ENCODE results near the gene MAP2K7. TPM values are rescaled to one million over a fixed set of nuclear protein-coding genes. Genes with fewer than 3 reads are reported as not detected.

The MAP2K7 gene
- total and polyA plus RNA-seq, 2 of the 4 experiments (the other 2 are of a cell fraction) = 4.1 to 15.6 TPM

- H4K5ac ChIP-seq (ENCODE audit: low read depth, low read length) = no peak overlapping the region
- no peak overlapping the region for H2AK5ac ChIP-seq (ENCODE audit: low read depth, low read length)
- DNase-seq (peak; percentile 33), ATAC-seq (ENCODE audit: low read depth) (no peak)
- no peak overlapping the region for H4K91ac ChIP-seq (ENCODE audit: insufficient read depth, low read depth, low read length)
- H2BK120ac ChIP-seq (ENCODE audit: low read depth, low read length) = no peak overlapping the region
- ChIA-PET POLR2A (ENCODE audit: unreplicated experiment) (interaction anchor here (0.7 kb wide), 1 partner anchor 360 kb away, joined by 12 read pairs; no protein-coding TSS in a partner anchor), CTCF (interaction anchor here (1.5 kb wide), 1 partner anchor 15 kb away, joined by 6 read pairs; no protein-coding TSS in a partner anchor)
- H2BK15ac ChIP-seq (ENCODE audit: low read depth, low read length) = no peak overlapping the region
- H3K4me1 ChIP-seq (ENCODE audit: control insufficient read depth, insufficient read depth, low read length) = peaks cover 2% of the 10 kb centered on the region; the same call in 1 of the 2 replicates
- H3K4me3 ChIP-seq (ENCODE audit: insufficient read depth, low read depth, low read length) = no peak overlapping the region
- no peak overlapping the region for H3K4ac ChIP-seq (ENCODE audit: low read depth, low read length)
- dilution Hi-C loops (cut with HindIII; ENCODE audit: low sequenced_read_pairs, unreplicated experiment) = no loop called here
- in situ Hi-C loops (cut with MboI; ENCODE audit: low sequenced_read_pairs) = no loop called here
- no peak overlapping the region for H2AK9ac ChIP-seq (replicated peaks; ENCODE audit: low read depth, low read length, poor library complexity)
- H3K56ac ChIP-seq (ENCODE audit: extremely low read depth, insufficient read depth, low read length) = no peak overlapping the region
- no peak overlapping the region for H3K14ac ChIP-seq (replicated peaks; ENCODE audit: low read depth, low read length)
- TF ChIP-seq RAD21 (IDR thresholded peaks at IDR 0.05; ENCODE audit: low read length) = no peak
- TF ChIP-seq NFE2L2 (IDR thresholded peaks at IDR 0.05; ENCODE audit: low read depth, low read length) = no peak
- TF ChIP-seq POLR2A (IDR thresholded peaks at IDR 0.05; ENCODE audit: low read depth, low read length) = no peak
- TF ChIP-seq, protein P1, sequence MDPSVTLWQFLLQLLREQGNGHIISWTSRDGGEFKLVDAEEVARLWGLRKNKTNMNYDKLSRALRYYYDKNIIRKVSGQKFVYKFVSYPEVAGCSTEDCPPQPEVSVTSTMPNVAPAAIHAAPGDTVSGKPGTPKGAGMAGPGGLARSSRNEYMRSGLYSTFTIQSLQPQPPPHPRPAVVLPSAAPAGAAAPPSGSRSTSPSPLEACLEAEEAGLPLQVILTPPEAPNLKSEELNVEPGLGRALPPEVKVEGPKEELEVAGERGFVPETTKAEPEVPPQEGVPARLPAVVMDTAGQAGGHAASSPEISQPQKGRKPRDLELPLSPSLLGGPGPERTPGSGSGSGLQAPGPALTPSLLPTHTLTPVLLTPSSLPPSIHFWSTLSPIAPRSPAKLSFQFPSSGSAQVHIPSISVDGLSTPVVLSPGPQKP (IDR thresholded peaks at IDR 0.05; ENCODE audit: borderline replicate concordance, low read depth, low read length) = no peak
- TF ChIP-seq MXI1 (IDR thresholded peaks at IDR 0.05; ENCODE audit: borderline replicate concordance, low read depth, low read length) = no peak
- no peak for TF ChIP-seq RFX5 (IDR thresholded peaks at IDR 0.05; ENCODE audit: low read depth, low read length)
- TF ChIP-seq MAZ (IDR thresholded peaks at IDR 0.05; ENCODE audit: borderline replicate concordance, low read depth, low read length) = no peak
- no peak for TF ChIP-seq SMC3 (IDR thresholded peaks at IDR 0.05; ENCODE audit: low read depth, low read length)
- no peak for TF ChIP-seq CHD1 (IDR thresholded peaks at IDR 0.05; ENCODE audit: low read depth, low read length)
- no peak for TF ChIP-seq FOS (IDR thresholded peaks at IDR 0.05; ENCODE audit: low read depth, low read length)
- no peak for TF ChIP-seq MAFK (IDR thresholded peaks at IDR 0.05; ENCODE audit: low read depth, low read length)
- peaks cover 0 to 7% of the 10 kb centered on the region in 2 experiments; a peak in 3 of 4 replicates for H3K79me1 ChIP-seq (ENCODE audit: low read depth in 1 of 2, low read length in 2 of 2)
- intact Hi-C loops (cut with micrococcal nuclease) = no loop called here
- no peaks in the 10 kb centered on the region for H3K36me3 ChIP-seq (ENCODE audit: control insufficient read depth, insufficient read depth, low read length)
- H2BK20ac ChIP-seq (ENCODE audit: low read depth, low read length) = no peak overlapping the region; the same call in 1 of the 2 replicates
- H3K27ac ChIP-seq (ENCODE audit: insufficient read depth, low read length) = no peak overlapping the region
- H3K9me3 ChIP-seq (ENCODE audit: control insufficient read depth, insufficient read depth, low read length) = no peaks in the 10 kb centered on the region
- no peak overlapping the region for H3K23ac ChIP-seq (ENCODE audit: low read depth, low read length)
- WGBS, 2 experiments (ENCODE audit: extremely low coverage in 2 of 2, insufficient read length in 1 of 2) = no CpG with 5 or more reads among the region's 2 CpGs
- H2BK5ac ChIP-seq (ENCODE audit: low read depth, low read length, poor library complexity, severe bottlenecking) = no peak overlapping the region
- no TSS peak for BruUV-seq (replicated peaks)
- no peak overlapping the region for H3K9ac ChIP-seq (ENCODE audit: low read depth, low read length)
- H3K27me3 ChIP-seq (ENCODE audit: control insufficient read depth, insufficient read depth, low read length) = no peaks in the 10 kb centered on the region
- no peak overlapping the region for H3K4me2 ChIP-seq (ENCODE audit: low read depth, low read length)
- no peak overlapping the region for H3K18ac ChIP-seq (ENCODE audit: low read depth, low read length)
- no peak overlapping the region for H2AFZ ChIP-seq (replicated peaks; ENCODE audit: low read length, poor library complexity)
- 0 out of 4 replicates have a peak overlapping the region, but pooled peaks of 1 of the 2 experiments have one; percentile 55 for H4K8ac ChIP-seq (ENCODE audit: low read depth in 2 of 2, low read length in 2 of 2)
- no peaks in the 10 kb centered on the region for H4K20me1 ChIP-seq (ENCODE audit: insufficient read depth, low read length)
- no peaks in the 10 kb centered on the region for H3K9me1 ChIP-seq (ENCODE audit: insufficient read depth, low read length)
Observed at GRCh38 chr19:7883796-7884570, 19.7 kb upstream of the MAP2K7 start.
